Activated CD4-positive, alpha-beta T cell treated with anti-CD3 and anti-CD28 coated beads, Interleukin-2, Interleukin-6, amounts not matched to agents 100 ng/mL and 50 ng/mL, durations not matched to agents 16 hours and 8 hours (primary cell): ENCODE data around the gene PRLR.
"Not testable (repeated sequence)": the region's sequence is repeated elsewhere in the genome, so short reads cannot be mapped to it uniquely, and the experiment has no call there.

Experiments
- DNase-seq: peaks from one replicate; pipeline ENCODE4 v3.0.0-alpha.2; 2020

Gene PRLR

GRCh38 chr5:35120715-35121114, 109.6 kb downstream of the PRLR start:
- no peak for DNase-seq

GRCh38 chr5:35117967-35118366, 112.3 kb downstream of the PRLR start:
- no peak for DNase-seq

- DNase-seq: no peak
Observed at GRCh38 chr5:35115920-35116319, 114.4 kb downstream of the PRLR start.

- no peak for DNase-seq
Observed at GRCh38 chr5:35114698-35115097, 115.6 kb downstream of the PRLR start.

GRCh38 chr5:35112300-35112699, 118.0 kb downstream of the PRLR start:
- no peak for DNase-seq

GRCh38 chr5:35104550-35104949, 125.7 kb downstream of the PRLR start:
- not testable (repeated sequence) for DNase-seq

- no peak for DNase-seq
Observed at GRCh38 chr5:35103637-35104299, 126.5 kb downstream of the PRLR start.

- DNase-seq: not testable (repeated sequence)
Observed at GRCh38 chr5:35101720-35102119, 128.6 kb downstream of the PRLR start.

GRCh38 chr5:35101016-35101415, 129.3 kb downstream of the PRLR start:
- DNase-seq: no peak

GRCh38 chr5:35098214-35098613, 132.1 kb downstream of the PRLR start:
- no peak for DNase-seq

- DNase-seq: no peak
Observed at GRCh38 chr5:35096932-35097331, 133.4 kb downstream of the PRLR start.

- DNase-seq: no peak
Observed at GRCh38 chr5:35096216-35096615, 134.1 kb downstream of the PRLR start.

GRCh38 chr5:35095366-35095765, 134.9 kb downstream of the PRLR start:
- no peak for DNase-seq

- DNase-seq: no peak
Observed at GRCh38 chr5:35094948-35095347, 135.3 kb downstream of the PRLR start.

GRCh38 chr5:35092703-35093102, 137.6 kb downstream of the PRLR start:
- no peak for DNase-seq

GRCh38 chr5:35091704-35092103, 138.6 kb downstream of the PRLR start:
- no peak for DNase-seq

GRCh38 chr5:35089334-35090314, 140.7 kb downstream of the PRLR start:
- DNase-seq: peak; percentile 66

- DNase-seq: no peak
Observed at GRCh38 chr5:35087991-35088390, 142.3 kb downstream of the PRLR start.

GRCh38 chr5:35083150-35083549, 147.1 kb downstream of the PRLR start:
- no peak for DNase-seq

GRCh38 chr5:35082530-35082929, 147.8 kb downstream of the PRLR start:
- DNase-seq: no peak

- no peak for DNase-seq
Observed at GRCh38 chr5:35081134-35081533, 149.2 kb downstream of the PRLR start.

GRCh38 chr5:35073160-35073559, 157.1 kb downstream of the PRLR start:
- no peak for DNase-seq

- DNase-seq: no peak
Observed at GRCh38 chr5:35069188-35069587, 161.1 kb downstream of the PRLR start.

GRCh38 chr5:35067985-35068384, 162.3 kb downstream of the PRLR start:
- no peak for DNase-seq
